Fibroblast of lung (primary cell): ENCODE data around the gene TCF12. TPM values are rescaled to one million over a fixed set of nuclear protein-coding genes. Genes with fewer than 3 reads are reported as not detected.

Experiments used
- DNase-seq, 2 donors: peaks; one replicate each; pipeline versions ENCODE4 v3.0.0 to v3.0.0-alpha.2; 2010; ENCODE audit warnings: low read depth in 2 of 2
- H2AFZ ChIP-seq: 2 replicates; pipeline ENCODE4 v1.5.1; 2012; ENCODE audit warnings: low read length, control low read depth, inconsistent platforms
- H3K27ac ChIP-seq: 2 replicates; pipeline ENCODE4 v1.5.1; 2011; ENCODE audit warnings: low read length, control low read depth; ENCODE audit not compliant: insufficient read depth
- H3K27me3 ChIP-seq: 2 replicates; pipeline ENCODE4 v1.5.1; 2011; ENCODE audit warnings: mild to moderate bottlenecking, low read length; ENCODE audit not compliant: control insufficient read depth, insufficient read depth
- H3K36me3 ChIP-seq: 2 replicates; pipeline ENCODE4 v1.5.1; 2011; ENCODE audit warnings: low read length; ENCODE audit not compliant: control insufficient read depth, insufficient read depth
- H3K4me1 ChIP-seq: 2 replicates; pipeline ENCODE4 v1.5.1; 2011; ENCODE audit warnings: low read length; ENCODE audit not compliant: control insufficient read depth, insufficient read depth; ENCODE audit errors: extremely low read depth
- H3K4me2 ChIP-seq: 2 replicates; pipeline ENCODE4 v1.5.1; 2011; ENCODE audit warnings: low read length, control low read depth; ENCODE audit not compliant: insufficient read depth; ENCODE audit errors: extremely low read depth
- H3K4me3 ChIP-seq, 4 experiments: fragments of 200-600 bp in 1 of 4; sonication (generic) in 1 of 4; replicated peaks in 1 of 4; 2 replicates each; pipeline ENCODE4 v1.5.1; 2011 to 2016; ENCODE audit warnings: low read length in 4 of 4, low read depth in 3 of 4, mild to moderate bottlenecking in 3 of 4, control low read depth in 2 of 4, inconsistent platforms in 1 of 4, mixed read lengths in 1 of 4; ENCODE audit not compliant: insufficient read depth in 1 of 4; ENCODE audit errors: control extremely low read depth in 1 of 4
- H3K79me2 ChIP-seq: 2 replicates; pipeline ENCODE4 v1.5.1; 2012; ENCODE audit warnings: mild to moderate bottlenecking, low read length, inconsistent platforms; ENCODE audit not compliant: control insufficient read depth, insufficient read depth
- H3K9ac ChIP-seq: 2 replicates; pipeline ENCODE4 v1.5.1; 2011; ENCODE audit warnings: mild to moderate bottlenecking, low read length, control low read depth; ENCODE audit not compliant: insufficient read depth
- H3K9me3 ChIP-seq: 2 replicates; pipeline ENCODE4 v1.5.1; 2012; ENCODE audit warnings: low read depth, low read length; ENCODE audit not compliant: control insufficient read depth, insufficient read depth
- H4K20me1 ChIP-seq: 2 replicates; pipeline ENCODE4 v1.5.1; 2011; ENCODE audit warnings: low read length; ENCODE audit not compliant: control insufficient read depth, insufficient read depth; ENCODE audit errors: extremely low read depth
- EZH2 ChIP-seq: IDR thresholded peaks from 2 replicates; pipeline ENCODE4 v1.5.1; 2012; ENCODE audit warnings: low read length, control low read depth, mild to moderate bottlenecking; ENCODE audit errors: missing control alignments
- polyA plus RNA-seq, 2 donors: library from polyadenylated mRNA; depleted of rRNA in 1 of 2; stranded (reverse) in 1 of 2; unstranded in 1 of 2; fragments of >200 nt; gene quantifications; 2 replicates each; pipeline ENCODE4 v1.2.1, GENCODE V29; 2011 to 2012; ENCODE audit warnings: missing spikeins in 1 of 2
- total RNA-seq: library from RNA; depleted of rRNA; stranded (reverse); fragments of >200 nt; gene quantifications from 2 replicates; pipeline ENCODE4 v1.2.1, GENCODE V29; 2014
- TF ChIP-seq, protein P1 (sequence below), 2 donors: IDR thresholded peaks in 1 of 2; conservative IDR thresholded peaks in 1 of 2; 1 replicate in 1 of 2; 2 replicates in 1 of 2; pipeline ENCODE4 v1.5.1; 2011 to 2012; ENCODE audit warnings: low read length in 2 of 2, control low read depth in 1 of 2, inconsistent platforms in 1 of 2, low read depth in 1 of 2, mild to moderate bottlenecking in 1 of 2

TCF12 gene
- total and polyA plus RNA-seq, 2 donors (not counting 1 experiment from before 2014, with no cell fraction given) = 105 to 232 TPM

DNA sequence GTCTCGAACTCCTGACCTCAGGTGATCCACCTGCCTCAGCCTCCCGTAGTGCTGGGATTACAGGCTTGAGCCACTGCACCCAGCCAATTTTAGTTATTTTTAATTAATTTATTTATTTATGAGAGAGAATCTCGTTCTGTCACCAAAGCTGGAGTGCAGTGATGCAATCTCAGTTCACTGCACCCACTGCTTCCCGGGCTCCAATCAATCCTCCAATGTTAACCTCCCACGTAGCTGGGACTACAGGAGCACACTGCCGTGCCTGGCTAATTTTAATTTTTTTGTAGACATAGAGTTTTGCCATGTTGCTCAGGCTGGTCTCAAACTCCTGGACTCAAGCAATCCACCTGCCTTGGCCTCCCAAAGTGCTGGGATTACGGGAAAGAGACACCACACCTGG lies 137.9 kb downstream of the TCF12 start:
- no peaks in the 10 kb centered on the region for H3K9me3 ChIP-seq
- no peak for DNase-seq
- no peaks in the 10 kb centered on the region for H4K20me1 ChIP-seq
- no peaks in the 10 kb centered on the region for H3K36me3 ChIP-seq
- H3K4me3 ChIP-seq = no peak overlapping the region
- no peaks in the 10 kb centered on the region for H3K27me3 ChIP-seq
- H3K9ac ChIP-seq = no peak overlapping the region
- peaks cover 44% of the 10 kb centered on the region for H3K79me2 ChIP-seq
- no peak overlapping the region for H3K4me2 ChIP-seq
- H2AFZ ChIP-seq = no peak overlapping the region
- H3K27ac ChIP-seq = no peak overlapping the region
- peaks cover 6% of the 10 kb centered on the region for H3K4me1 ChIP-seq
- TF ChIP-seq, protein P1, sequence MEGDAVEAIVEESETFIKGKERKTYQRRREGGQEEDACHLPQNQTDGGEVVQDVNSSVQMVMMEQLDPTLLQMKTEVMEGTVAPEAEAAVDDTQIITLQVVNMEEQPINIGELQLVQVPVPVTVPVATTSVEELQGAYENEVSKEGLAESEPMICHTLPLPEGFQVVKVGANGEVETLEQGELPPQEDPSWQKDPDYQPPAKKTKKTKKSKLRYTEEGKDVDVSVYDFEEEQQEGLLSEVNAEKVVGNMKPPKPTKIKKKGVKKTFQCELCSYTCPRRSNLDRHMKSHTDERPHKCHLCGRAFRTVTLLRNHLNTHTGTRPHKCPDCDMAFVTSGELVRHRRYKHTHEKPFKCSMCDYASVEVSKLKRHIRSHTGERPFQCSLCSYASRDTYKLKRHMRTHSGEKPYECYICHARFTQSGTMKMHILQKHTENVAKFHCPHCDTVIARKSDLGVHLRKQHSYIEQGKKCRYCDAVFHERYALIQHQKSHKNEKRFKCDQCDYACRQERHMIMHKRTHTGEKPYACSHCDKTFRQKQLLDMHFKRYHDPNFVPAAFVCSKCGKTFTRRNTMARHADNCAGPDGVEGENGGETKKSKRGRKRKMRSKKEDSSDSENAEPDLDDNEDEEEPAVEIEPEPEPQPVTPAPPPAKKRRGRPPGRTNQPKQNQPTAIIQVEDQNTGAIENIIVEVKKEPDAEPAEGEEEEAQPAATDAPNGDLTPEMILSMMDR (conservative IDR thresholded peaks at IDR 0.05 in 1 of 2, IDR thresholded peaks at IDR 0.05 in 1 of 2; ENCODE audit: low read depth in 1 of 2, low read length in 2 of 2) = no peak
- TF ChIP-seq EZH2 = no peak

DNA sequence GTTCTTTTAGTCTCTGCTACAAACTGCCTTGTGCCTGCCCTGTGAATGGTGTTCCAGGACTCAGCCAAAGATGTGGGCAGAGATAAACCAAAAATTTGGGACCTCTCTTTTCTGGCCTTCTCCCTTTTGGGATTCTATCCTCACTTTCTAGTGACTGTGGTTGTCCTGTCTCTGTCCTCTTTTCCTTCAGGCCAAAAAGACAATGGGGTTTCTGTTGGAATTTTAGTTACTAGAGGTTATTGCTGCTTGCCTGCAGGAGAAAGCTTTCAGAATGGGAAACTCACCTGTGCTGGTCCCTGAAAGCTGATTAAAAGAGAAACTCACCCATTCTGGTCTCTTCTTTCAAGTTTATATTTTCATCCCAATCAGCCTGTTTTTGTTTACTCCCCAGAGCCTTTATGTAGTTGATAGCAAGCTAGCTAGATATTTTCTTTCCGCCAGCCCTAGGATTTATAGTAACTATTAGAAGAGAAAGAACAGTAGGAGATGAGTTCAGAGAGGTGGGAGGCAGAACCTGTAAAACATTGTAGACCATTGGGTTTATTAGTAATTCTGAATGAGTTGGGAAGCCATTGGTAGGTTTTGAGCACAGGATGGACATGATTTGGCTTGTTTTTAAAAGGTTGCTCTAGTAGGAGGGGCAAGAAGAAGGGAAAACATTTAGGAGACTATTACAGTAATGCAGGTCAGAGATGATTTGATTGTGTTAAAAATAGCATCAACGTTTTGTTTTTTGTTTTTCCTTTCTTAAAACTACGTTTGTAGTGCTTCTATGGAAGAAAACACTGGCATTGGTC lies 138.9 kb downstream of the TCF12 start:
- no peaks in the 10 kb centered on the region for H3K27me3 ChIP-seq
- H3K4me1 ChIP-seq = peaks cover 6% of the 10 kb centered on the region
- no peaks in the 10 kb centered on the region for H4K20me1 ChIP-seq
- H3K9ac ChIP-seq = no peak overlapping the region
- H2AFZ ChIP-seq = no peak overlapping the region
- no peaks in the 10 kb centered on the region for H3K36me3 ChIP-seq
- no peak overlapping the region for H3K4me3 ChIP-seq
- no peak overlapping the region for H3K27ac ChIP-seq
- TF ChIP-seq, protein P1 (conservative IDR thresholded peaks at IDR 0.05 in 1 of 2, IDR thresholded peaks at IDR 0.05 in 1 of 2; ENCODE audit: low read depth in 1 of 2, low read length in 2 of 2) = no peak
- TF ChIP-seq EZH2 = no peak
- H3K9me3 ChIP-seq = no peaks in the 10 kb centered on the region
- no peak overlapping the region for H3K4me2 ChIP-seq
- no peak for DNase-seq
- peaks cover 44% of the 10 kb centered on the region for H3K79me2 ChIP-seq

DNA sequence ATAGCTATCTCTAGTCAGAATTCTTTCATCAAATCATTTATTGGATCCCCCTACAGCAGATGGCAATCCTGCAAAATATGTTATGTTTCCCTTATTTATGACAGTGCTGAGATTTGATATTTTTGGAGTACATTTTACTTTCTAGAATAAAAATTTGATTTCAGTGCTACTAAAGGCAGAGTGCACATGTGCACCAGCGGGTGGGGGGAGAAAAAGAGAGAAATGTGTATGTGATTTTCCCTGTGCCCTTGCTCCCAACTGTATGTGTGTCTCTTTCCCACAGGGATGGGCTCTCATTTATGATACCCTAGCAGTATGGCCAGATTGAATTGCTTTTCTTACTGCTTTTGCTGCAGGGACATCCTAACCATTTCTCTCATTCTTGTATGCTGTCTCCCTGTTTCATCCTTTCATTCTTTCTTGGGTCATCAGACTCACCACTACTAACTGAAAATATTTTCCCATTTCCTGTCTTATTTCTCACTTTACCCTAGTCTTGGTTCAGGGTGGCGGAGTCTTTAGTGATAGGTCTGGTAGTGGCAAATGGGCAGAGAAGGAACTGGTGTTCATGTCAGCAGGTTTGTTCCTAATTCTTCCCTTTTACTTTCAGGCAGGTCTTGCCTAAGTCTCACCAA lies 140.7 kb downstream of the TCF12 start:
- no peak overlapping the region for H3K4me2 ChIP-seq
- H2AFZ ChIP-seq = no peak overlapping the region
- peaks cover 37% of the 10 kb centered on the region for H3K79me2 ChIP-seq
- no peak overlapping the region for H3K4me3 ChIP-seq
- H3K27ac ChIP-seq = no peak overlapping the region
- no peak overlapping the region for H3K9ac ChIP-seq
- no peaks in the 10 kb centered on the region for H3K36me3 ChIP-seq
- TF ChIP-seq, protein P1 (conservative IDR thresholded peaks at IDR 0.05 in 1 of 2, IDR thresholded peaks at IDR 0.05 in 1 of 2; ENCODE audit: low read depth in 1 of 2, low read length in 2 of 2) = no peak
- H3K9me3 ChIP-seq = no peaks in the 10 kb centered on the region
- peak in 1 of 2 donors; percentile 34 for DNase-seq
- no peaks in the 10 kb centered on the region for H3K27me3 ChIP-seq
- H3K4me1 ChIP-seq = peaks cover 6% of the 10 kb centered on the region
- no peaks in the 10 kb centered on the region for H4K20me1 ChIP-seq
